ENCODE measurements around the gene CNKSR3.
A peak's percentile ranks its signal among the peaks of the same experiment; 100 is the strongest.

- peak; percentile 16 for TF ChIP-seq CTCF (IDR thresholded peaks at IDR 0.05; ENCODE audit: poor library complexity, severe bottlenecking)
- no peak for TF ChIP-seq MXI1 (conservative IDR thresholded peaks at IDR 0.05; ENCODE audit: poor library complexity, severe bottlenecking)
- TF ChIP-seq EP300 (conservative IDR thresholded peaks at IDR 0.05; ENCODE audit: poor library complexity, severe bottlenecking), result no peak
- TF ChIP-seq REST (IDR thresholded peaks at IDR 0.05; ENCODE audit: borderline replicate concordance), result no peak
- no peak for TF ChIP-seq POLR2AphosphoS5 (IDR thresholded peaks at IDR 0.05)
- no peak for TF ChIP-seq EZH2 (IDR thresholded peaks at IDR 0.05; ENCODE audit: borderline replicate concordance, insufficient read depth, low read length, poor library complexity, severe bottlenecking)
- peak; percentile 41 for TF ChIP-seq RAD21 (conservative IDR thresholded peaks at IDR 0.05)
- peak; percentile 37 for TF ChIP-seq SMC3 (conservative IDR thresholded peaks at IDR 0.05; ENCODE audit: poor library complexity)
- no peak for TF ChIP-seq TAF1 (IDR thresholded peaks at IDR 0.05; ENCODE audit: low read depth)
These were observed 101.5 kb downstream of the CNKSR3 start for GRCh38 chr6:154408891-154409500.

All from neural cell (in vitro differentiated cells).